ENCODE data around the gene TNFRSF8. TPM values are rescaled to one million over a fixed set of nuclear protein-coding genes. Genes with fewer than 3 reads are reported as not detected.

Gene TNFRSF8
- total RNA-seq, 2 experiments from 2014 or later: 1.5 to 1.8 TPM

- CTCF ChIA-PET: interaction anchor here (1.1 to 2.1 kb wide), 4 partner anchors 42 to 71 kb away, joined by 3 to 9 read pairs (median 4); no protein-coding TSS in a partner anchor
Measured at GRCh38 chr1:12189328-12189682, 126.2 kb downstream of the TNFRSF8 start.

GRCh38 chr1:12191242-12192032 is 128.3 kb downstream of the TNFRSF8 start:
- Mint-ChIP-seq H3K36me3 (ENCODE audit: low read depth) (peaks cover 63% of the 10 kb centered on the region), H3K4me1 (ENCODE audit: low read depth) (peaks cover 41% of the 10 kb centered on the region), H3K9me3 (no peaks in the 10 kb centered on the region), H3K4me3 (no peak overlapping the region), H3K27ac (no peak overlapping the region), H3K27me3 (no peaks in the 10 kb centered on the region)
- POLR2A ChIA-PET: interaction anchor here (0.7 to 1.6 kb wide), 2 partner anchors 8 to 12 kb away, joined by 3 to 4 read pairs; no protein-coding TSS in a partner anchor
- ATAC-seq (no peak), DNase-seq (no peak)
- TF ChIP-seq CTCF (IDR thresholded peaks at IDR 0.05): no peak
- intact Hi-C loops (cut with micrococcal nuclease): no loop called here
- CTCF ChIA-PET: interaction anchor here (1.0 to 2.1 kb wide), 4 partner anchors 38 to 70 kb away, joined by 3 to 9 read pairs (median 4); no protein-coding TSS in a partner anchor

More at GRCh38 chr1:12189328-12189682, 126.2 kb downstream of the TNFRSF8 start:
- intact Hi-C loops (cut with micrococcal nuclease): no loop called here
- ATAC-seq: no peak
- Mint-ChIP-seq H3K27me3 (no peaks in the 10 kb centered on the region), H3K36me3 (ENCODE audit: low read depth) (peaks cover 48% of the 10 kb centered on the region), H3K27ac (peak overlapping the region; percentile 53), H3K4me1 (ENCODE audit: low read depth) (peaks cover 41% of the 10 kb centered on the region), H3K4me3 (no peak overlapping the region), H3K9me3 (no peaks in the 10 kb centered on the region)
- POLR2A ChIA-PET: interaction anchor here (0.6 kb wide), 3 partner anchors 10 to 29 kb away, joined by 3 read pairs; no protein-coding TSS in a partner anchor
- no peak for TF ChIP-seq CTCF (IDR thresholded peaks at IDR 0.05)
- no peak for DNase-seq

Small RNA genes lying within 50 kb of the gene (microRNA-seq; reads per million reads assigned to microRNA genes)
- not detected for gene MIR4632 (ENCODE audit: borderline microRNAs expressed, borderline replicate concordance)
- gene MIR6729 (ENCODE audit: borderline microRNAs expressed, borderline replicate concordance): not detected
- gene MIR7846 (ENCODE audit: borderline microRNAs expressed, borderline replicate concordance): not detected

Other genes with a start within 250 kb of the TNFRSF8 start
- gene NPPA, start 215.5 kb upstream of the TNFRSF8 start, total RNA-seq: not detected
- not detected for gene NPPB, start 204.4 kb upstream of the TNFRSF8 start, total RNA-seq
- 10 to 100 TPM; 23.5 to 25.5 TPM for gene KIAA2013, start 136.9 kb upstream of the TNFRSF8 start, total RNA-seq
- gene PLOD1, start 128.6 kb upstream of the TNFRSF8 start, total RNA-seq: 10 to 100 TPM; 21.5 to 22.0 TPM
- 10 to 100 TPM; 51.0 to 51.1 TPM for gene MFN2, start 82.9 kb upstream of the TNFRSF8 start, total RNA-seq
- gene MIIP, start 43.8 kb upstream of the TNFRSF8 start, total RNA-seq: 10 to 100 TPM; 24.0 to 24.7 TPM
- 100 to 1,000 TPM; 173 to 191 TPM for gene TNFRSF1B, start 103.7 kb downstream of the TNFRSF8 start, total RNA-seq
- 10 to 100 TPM; 28.1 to 30.7 TPM for gene VPS13D, start 166.7 kb downstream of the TNFRSF8 start, total RNA-seq